Endothelial cell of umbilical vein (primary cell): ENCODE data around the gene RBM25. TPM values are rescaled to one million over a fixed set of nuclear protein-coding genes. Genes with fewer than 3 reads are reported as not detected.

ENCODE experiments used
- BruUV-seq: library from RNA; stranded (reverse); fragments of 400-500 nt; replicated peaks from 2 replicates; lab custom pipeline; 2021; lab: Mats Ljungman, UMichigan
- CTCF ChIA-PET: fragments of 300-600, 350-600 bp; sonication (Branson Sonifier 250); formaldehyde crosslinking; loops from one replicate; lab custom pipeline; 2021; ENCODE audit warnings: antibody characterized with exemption, inconsistent platforms; lab: Charles Lee
- POLR2A ChIA-PET: fragments of 300-600, 350-600 bp; sonication (Branson Sonifier 250); formaldehyde crosslinking; loops from one replicate; lab custom pipeline; 2021; ENCODE audit warnings: antibody characterized with exemption, inconsistent platforms; lab: Charles Lee
- DNase-seq: peaks from one replicate; pipeline ENCODE4 v3.0.0-alpha.2; 2011; ENCODE audit warnings: low read depth, low spot score
- FAIRE-seq: peaks from 2 replicates; lab custom pipeline; 2011; peaks lifted over from hg19 to GRCh38; lab: Jason Lieb, UNC
- H2AFZ ChIP-seq: 2 replicates; pipeline ENCODE4 v1.6.0; 2012; ENCODE audit warnings: low read depth, low read length, control low read depth, inconsistent platforms
- H3K27ac ChIP-seq: 2 replicates; pipeline ENCODE4 v1.5.1; 2011; ENCODE audit warnings: low read depth, mild to moderate bottlenecking, control low read depth, low read length, moderate library complexity; ENCODE audit not compliant: insufficient read depth
- H3K27me3 ChIP-seq, 2 experiments: 2 replicates each; pipeline versions ENCODE4 v1.6.0 to v1.6.1; 2011; ENCODE audit warnings: low read length in 2 of 2, mixed read lengths in 1 of 2; ENCODE audit not compliant: control insufficient read depth in 2 of 2, insufficient read depth in 2 of 2
- H3K36me3 ChIP-seq, 2 experiments: 2 replicates in 1 of 2; 3 replicates in 1 of 2; pipeline ENCODE4 v1.5.1; 2011; ENCODE audit warnings: low read length in 2 of 2, mild to moderate bottlenecking in 1 of 2, moderate library complexity in 1 of 2; ENCODE audit not compliant: control insufficient read depth in 2 of 2, insufficient read depth in 2 of 2; ENCODE audit errors: extremely low read depth in 1 of 2
- H3K4me1 ChIP-seq: 3 replicates; pipeline ENCODE4 v1.5.1; 2011; ENCODE audit warnings: mild to moderate bottlenecking, low read length; ENCODE audit not compliant: control insufficient read depth, insufficient read depth; ENCODE audit errors: extremely low read depth
- H3K4me2 ChIP-seq: 2 replicates; pipeline ENCODE4 v1.6.1; 2011; ENCODE audit warnings: low read length, control low read depth, mixed read lengths; ENCODE audit not compliant: insufficient read depth
- H3K4me3 ChIP-seq, 3 experiments: fragments of 200-600 bp in 1 of 3; sonication (generic), shearing (Covaris generic) in 1 of 3; replicated peaks in 1 of 3; 2 replicates each; pipeline ENCODE4 v1.5.1; 2011 to 2016; ENCODE audit warnings: control low read depth in 3 of 3, low read length in 3 of 3, mild to moderate bottlenecking in 2 of 3, inconsistent platforms in 1 of 3, low read depth in 1 of 3, moderate library complexity in 1 of 3; ENCODE audit not compliant: insufficient read depth in 1 of 3
- H3K79me2 ChIP-seq: 2 replicates; pipeline ENCODE4 v1.6.0; 2012; ENCODE audit warnings: low read length, inconsistent platforms; ENCODE audit not compliant: control insufficient read depth, insufficient read depth
- H3K9ac ChIP-seq: replicated peaks from 2 replicates; pipeline ENCODE3; 2011; ENCODE audit warnings: low read length, control low read depth; ENCODE audit not compliant: insufficient read depth; ENCODE audit errors: extremely low read depth
- H3K9me1 ChIP-seq: replicated peaks from 3 replicates; pipeline ENCODE4 v1.6.0; 2011; ENCODE audit warnings: mild to moderate bottlenecking, low read length; ENCODE audit not compliant: control insufficient read depth, insufficient read depth; ENCODE audit errors: extremely low read depth
- H3K9me3 ChIP-seq: replicated peaks from 2 replicates; pipeline ENCODE4 v1.5.1; 2012; ENCODE audit warnings: low read length, inconsistent platforms; ENCODE audit not compliant: control insufficient read depth, insufficient read depth
- H4K20me1 ChIP-seq: replicated peaks from 2 replicates; pipeline ENCODE3; 2011; ENCODE audit warnings: mild to moderate bottlenecking, low read length; ENCODE audit not compliant: control insufficient read depth, insufficient read depth; ENCODE audit errors: extremely low read depth
- CTCF ChIP-seq, 2 donors: IDR thresholded peaks; 1 replicate in 1 of 2; 2 replicates in 1 of 2; pipeline ENCODE4 v1.5.1; 2011; ENCODE audit warnings: low read length in 2 of 2, mild to moderate bottlenecking in 2 of 2, moderate library complexity in 2 of 2, control low read depth in 1 of 2, inconsistent platforms in 1 of 2, low read depth in 1 of 2; ENCODE audit not compliant: insufficient read depth in 1 of 2; ENCODE audit errors: extremely low read depth in 1 of 2
- EZH2 ChIP-seq: IDR thresholded peaks from 2 replicates; pipeline ENCODE4 v1.6.1; 2012; ENCODE audit warnings: borderline replicate concordance, low read depth, mild to moderate bottlenecking, moderate library complexity, low read length, inconsistent platforms; ENCODE audit not compliant: severe bottlenecking
- FOS ChIP-seq: IDR thresholded peaks from 2 replicates; pipeline ENCODE4 v1.6.1; 2011; ENCODE audit warnings: mild to moderate bottlenecking, low read length, moderate library complexity, borderline replicate concordance; ENCODE audit not compliant: insufficient read depth
- GATA2 ChIP-seq: IDR thresholded peaks from 2 replicates; pipeline ENCODE4 v1.7.0; 2011; ENCODE audit warnings: low read depth, mild to moderate bottlenecking, moderate library complexity, mixed read lengths, low read length; ENCODE audit not compliant: insufficient read length, insufficient read depth
- JUN ChIP-seq: IDR thresholded peaks from 2 replicates; pipeline ENCODE4 v1.6.1; 2011; ENCODE audit warnings: borderline replicate concordance, low read depth; ENCODE audit not compliant: insufficient read length, insufficient read depth
- MYC ChIP-seq: IDR thresholded peaks from one replicate; pipeline ENCODE4 v1.6.1; 2011; ENCODE audit warnings: mild to moderate bottlenecking, low read depth, low read length
- POLR2A ChIP-seq: IDR thresholded peaks from 2 replicates; pipeline ENCODE4 v1.6.1; 2012; ENCODE audit warnings: low read depth, mild to moderate bottlenecking, control low read depth, low read length
- POLR2AphosphoS5 ChIP-seq: IDR thresholded peaks from 2 replicates; pipeline ENCODE4 v1.6.1; 2012; ENCODE audit warnings: low read depth, mild to moderate bottlenecking, control low read depth, low read length, moderate library complexity; ENCODE audit not compliant: insufficient read depth
- dilution Hi-C: fragments of 300-500 bp; cut with MboI; formaldehyde crosslinking; loops from one replicate; pipeline ENCODE4 v1.15.0; 2019; ENCODE audit warnings: low sequenced_read_pairs; ENCODE audit not compliant: extremely low pct_ligation_motif_present
- intact Hi-C: fragments of 100-400 bp; cut with micrococcal nuclease; formaldehyde crosslinking; loops from one replicate; pipeline ENCODE4 v1.10.0; 2022
- polyA plus RNA-seq, 4 experiments: library from polyadenylated mRNA; depleted of rRNA in 3 of 4; stranded (reverse) in 3 of 4; unstranded in 1 of 4; fragments of >200 nt; gene quantifications; 2 replicates each; pipeline versions ENCODE4 v1.2.1 to v1.2.3, GENCODE V29; 2011 to 2012; ENCODE audit warnings: missing spikeins in 1 of 4
- total RNA-seq: library from RNA; stranded (reverse); gene quantifications from 2 replicates; pipeline ENCODE4 v1.2.3, GENCODE V29; 2021
- TF ChIP-seq, protein P1 (sequence below): IDR thresholded peaks from 2 replicates; pipeline ENCODE4 v1.6.1; 2011; ENCODE audit not compliant: insufficient read depth, insufficient read length

RBM25 gene
- total and polyA plus RNA-seq, 2 donors (not counting 3 experiments of a cell fraction or from before 2014, with no cell fraction given), result 20.6 to 86.1 TPM

- TF ChIP-seq POLR2AphosphoS5 (no peak), EZH2 (no peak), CTCF (IDR thresholded peaks at IDR 0.05; ENCODE audit: extremely low read depth in 1 of 2, insufficient read depth in 1 of 2, low read depth in 1 of 2, low read length in 2 of 2) (no peak), JUN (no peak), POLR2A (no peak), FOS (no peak), MYC (no peak), GATA2 (no peak)
- TF ChIP-seq, protein P1, sequence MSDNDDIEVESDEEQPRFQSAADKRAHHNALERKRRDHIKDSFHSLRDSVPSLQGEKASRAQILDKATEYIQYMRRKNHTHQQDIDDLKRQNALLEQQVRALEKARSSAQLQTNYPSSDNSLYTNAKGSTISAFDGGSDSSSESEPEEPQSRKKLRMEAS, result no peak
- H3K79me2 ChIP-seq, result peaks cover 34% of the 10 kb centered on the region
- dilution Hi-C loops, result no loop called here
- no peak overlapping the region for H3K4me3 ChIP-seq
- intact Hi-C loops, result no loop called here
- H3K27ac ChIP-seq, result no peak overlapping the region
- BruUV-seq, result no TSS peak
- ChIA-PET POLR2A (no interaction called here), CTCF (no interaction called here)
- DNase-seq (no peak), FAIRE-seq (no peak)
- H4K20me1 ChIP-seq, result no peaks in the 10 kb centered on the region
- H3K27me3 ChIP-seq, result no peaks in the 10 kb centered on the region
- H3K4me2 ChIP-seq, result no peak overlapping the region
- no peaks in the 10 kb centered on the region for H3K9me1 ChIP-seq
- H2AFZ ChIP-seq, result no peak overlapping the region
- H3K36me3 ChIP-seq, result peaks cover 0 to 2% of the 10 kb centered on the region in 2 experiments
- H3K4me1 ChIP-seq, result no peaks in the 10 kb centered on the region
- H3K9me3 ChIP-seq, result no peaks in the 10 kb centered on the region
- H3K9ac ChIP-seq, result no peak overlapping the region
Observed at GRCh38 chr14:73143003-73143402, 84.7 kb downstream of the RBM25 start.
